ENCODE data around the gene PAK6.

Gene PAK6

DNA sequence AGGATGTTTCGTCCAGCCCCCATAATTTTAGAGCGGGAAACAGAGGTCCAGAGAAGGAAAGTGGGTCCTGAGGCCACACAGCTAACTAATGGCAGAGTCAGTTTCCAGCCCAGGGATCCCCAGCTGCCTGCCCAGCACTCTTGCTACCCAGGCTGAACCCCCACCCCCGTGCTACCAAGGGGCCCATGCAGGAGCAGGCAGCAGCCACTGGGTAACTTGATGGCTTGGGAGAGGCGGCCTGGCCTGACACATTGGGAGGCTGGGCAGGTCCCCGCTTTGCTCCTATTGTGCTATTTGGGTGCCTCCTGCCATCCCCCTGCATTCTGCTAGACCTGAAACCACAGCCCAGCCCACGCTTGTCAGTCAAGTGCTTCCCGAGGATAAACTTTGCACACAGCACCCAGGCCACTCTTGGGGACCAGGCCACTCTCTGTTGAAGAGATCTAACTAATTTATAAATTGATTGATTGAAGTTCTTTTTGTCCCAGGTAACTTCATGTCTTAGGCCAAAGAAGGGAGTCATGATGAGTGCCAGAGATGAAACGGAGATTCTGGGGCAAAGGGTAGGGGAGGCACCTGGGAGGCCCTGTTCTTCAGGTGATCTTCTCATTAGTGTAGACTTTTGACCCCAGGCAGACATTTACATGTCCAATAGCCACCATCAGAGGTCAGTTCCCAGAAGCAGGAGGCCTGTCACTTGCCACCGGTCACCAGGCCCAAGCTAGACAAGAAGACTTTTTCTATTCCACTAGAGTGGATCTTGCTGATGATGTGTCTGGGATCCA, 7.0 kb downstream of the PAK6 start:
- in situ Hi-C loops (cut with MboI; ENCODE audit: low pct_unique_long_range_greater_than_20kb, low sequenced_read_pairs, unreplicated experiment) = no loop called here
- TF ChIP-seq CTCF (IDR thresholded peaks at IDR 0.05; ENCODE audit: extremely low read depth, insufficient read depth, missing control alignments) = no peak
- DNase-seq (ENCODE audit: low spot score) = no peak

DNA sequence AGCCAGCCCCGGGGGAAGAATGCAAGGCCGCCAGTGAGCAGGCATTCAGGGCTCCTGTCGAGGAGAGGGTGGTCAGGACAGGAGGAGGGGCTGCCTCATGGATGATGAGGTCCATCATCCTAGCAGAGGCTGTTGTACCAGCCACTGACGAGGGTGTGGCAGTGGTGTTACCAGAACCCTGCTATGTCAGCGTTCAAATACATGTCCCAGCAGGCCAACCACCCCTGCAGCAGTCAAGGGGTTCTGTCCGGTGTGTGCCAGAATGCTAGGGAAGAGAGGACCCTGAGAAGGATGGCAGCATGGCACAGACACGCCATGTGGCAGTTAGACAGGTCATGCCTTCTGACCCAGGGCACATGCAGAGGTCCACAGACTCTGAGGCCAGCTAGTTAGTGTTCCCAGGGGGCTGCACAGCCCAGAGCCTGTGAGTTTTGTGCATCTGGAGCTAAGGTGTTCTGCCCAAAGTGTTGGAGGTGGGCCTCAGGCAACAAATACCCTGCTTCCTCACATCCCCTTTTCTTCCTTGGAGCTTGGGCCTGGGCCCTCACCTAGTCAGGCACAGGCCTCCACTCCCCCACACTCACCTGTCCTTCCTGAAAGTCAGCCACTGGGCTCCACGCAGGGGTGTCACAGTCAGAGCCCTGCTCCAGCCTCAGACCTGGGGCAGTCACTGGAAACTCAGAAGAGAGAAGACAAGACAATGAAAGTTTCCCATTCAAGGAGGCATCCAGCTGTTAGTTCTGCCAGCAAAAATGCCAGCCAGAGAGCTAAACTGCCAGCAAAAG, 7.8 kb downstream of the PAK6 start:
- in situ Hi-C loops (cut with MboI; ENCODE audit: low pct_unique_long_range_greater_than_20kb, low sequenced_read_pairs, unreplicated experiment) = no loop called here
- no peak for TF ChIP-seq CTCF (IDR thresholded peaks at IDR 0.05; ENCODE audit: extremely low read depth, insufficient read depth, missing control alignments)
- no peak for DNase-seq (ENCODE audit: low spot score)

DNA sequence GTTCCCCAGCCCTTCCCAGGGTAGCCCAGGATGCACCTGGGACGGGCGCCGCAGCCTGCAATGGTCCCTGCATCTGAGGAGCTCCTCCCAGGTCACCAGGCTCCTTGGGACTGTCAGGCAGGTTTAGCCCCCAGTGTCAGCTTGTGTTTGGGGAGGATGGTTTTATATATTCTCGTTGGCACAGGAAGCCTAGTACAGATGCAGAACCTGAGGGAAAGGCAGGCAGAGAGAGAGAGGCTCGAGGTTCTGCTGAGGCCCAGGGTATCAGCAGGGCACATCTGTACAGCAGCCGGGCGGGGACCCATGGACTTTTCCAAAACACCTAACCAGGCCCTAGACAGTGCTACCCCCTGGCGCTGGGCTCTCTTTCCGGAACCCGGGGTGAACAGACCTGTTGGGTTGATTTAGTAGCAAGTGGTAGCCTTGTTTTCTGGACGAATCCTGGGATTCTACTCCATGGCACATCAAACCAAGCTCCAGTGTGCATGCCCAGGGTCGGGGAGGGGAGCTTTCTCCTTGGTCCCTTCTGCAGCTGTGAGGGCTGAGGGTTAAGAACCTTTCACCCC, 8.6 kb downstream of the PAK6 start:
- in situ Hi-C loops (cut with MboI; ENCODE audit: low pct_unique_long_range_greater_than_20kb, low sequenced_read_pairs, unreplicated experiment) = no loop called here

DNA sequence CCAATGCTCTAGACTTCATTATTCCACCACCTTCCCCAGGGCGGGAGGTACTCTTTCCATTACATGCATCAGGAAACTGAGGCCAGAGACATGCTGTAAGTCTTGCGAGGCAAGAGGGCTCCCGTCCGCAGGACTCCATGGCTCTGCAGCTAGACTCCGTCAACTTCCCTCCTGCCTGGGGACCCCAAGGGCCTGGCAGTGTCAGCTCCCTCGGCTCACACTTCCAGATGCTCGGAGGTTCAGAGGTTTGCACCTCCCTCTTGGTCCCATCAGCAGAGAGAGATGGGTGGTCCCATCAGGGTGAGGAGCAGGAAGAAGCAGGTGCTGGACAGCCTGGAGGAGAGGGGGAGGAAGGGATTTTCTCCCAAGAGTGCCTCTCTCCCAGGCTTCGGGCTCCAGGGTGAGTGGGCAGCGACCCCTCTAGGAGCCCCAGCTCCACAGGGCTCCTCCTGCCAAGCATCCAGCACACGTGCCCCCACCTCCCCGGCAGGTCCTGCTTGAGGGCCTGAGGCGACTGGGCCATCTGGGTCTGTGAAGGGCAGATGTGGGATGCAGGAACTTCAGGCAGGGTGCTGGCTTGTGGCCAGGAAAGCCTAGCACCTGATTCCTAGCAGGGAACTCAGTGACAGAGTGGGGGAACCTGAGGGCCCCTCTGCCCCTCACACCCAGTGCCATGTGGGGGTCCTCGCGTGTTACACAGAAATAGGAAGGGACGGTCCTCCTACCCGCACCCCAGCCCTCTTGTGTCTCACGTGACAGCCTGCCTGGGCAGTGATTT, 9.3 kb downstream of the PAK6 start:
- in situ Hi-C loops (cut with MboI; ENCODE audit: low pct_unique_long_range_greater_than_20kb, low sequenced_read_pairs, unreplicated experiment) = no loop called here
- no peak for DNase-seq (ENCODE audit: low spot score)
- no peak for TF ChIP-seq CTCF (IDR thresholded peaks at IDR 0.05; ENCODE audit: extremely low read depth, insufficient read depth, missing control alignments)

More for the DNA sequence above, 8.6 kb downstream of the PAK6 start:
- no peak for DNase-seq (ENCODE audit: low spot score)
- TF ChIP-seq CTCF (IDR thresholded peaks at IDR 0.05; ENCODE audit: extremely low read depth, insufficient read depth, missing control alignments) = no peak

GRCh38 chr15:40249477-40250303, 10.8 kb downstream of the PAK6 start:
- in situ Hi-C loops (cut with MboI; ENCODE audit: low pct_unique_long_range_greater_than_20kb, low sequenced_read_pairs, unreplicated experiment) = no loop called here
- TF ChIP-seq CTCF (IDR thresholded peaks at IDR 0.05; ENCODE audit: extremely low read depth, insufficient read depth, missing control alignments) = no peak
- no peak for DNase-seq (ENCODE audit: low spot score)
